Hippocampal formation (tissue), 2 donors: Measurements from ENCODE around the gene TLL2.

Experiments
- DNase-seq, 2 donors: peaks; one replicate each; lab custom pipeline; 2025; lab: John Stamatoyannopoulos, UW

TLL2 gene

GRCh38 chr10:96421995-96422394, 91.7 kb downstream of the TLL2 start:
- DNase-seq = no peak

- no peak for DNase-seq
These were observed 93.3 kb downstream of the TLL2 start for GRCh38 chr10:96420228-96421009.

- no peak for DNase-seq
These were observed 94.4 kb downstream of the TLL2 start for GRCh38 chr10:96419351-96419750.

DNA sequence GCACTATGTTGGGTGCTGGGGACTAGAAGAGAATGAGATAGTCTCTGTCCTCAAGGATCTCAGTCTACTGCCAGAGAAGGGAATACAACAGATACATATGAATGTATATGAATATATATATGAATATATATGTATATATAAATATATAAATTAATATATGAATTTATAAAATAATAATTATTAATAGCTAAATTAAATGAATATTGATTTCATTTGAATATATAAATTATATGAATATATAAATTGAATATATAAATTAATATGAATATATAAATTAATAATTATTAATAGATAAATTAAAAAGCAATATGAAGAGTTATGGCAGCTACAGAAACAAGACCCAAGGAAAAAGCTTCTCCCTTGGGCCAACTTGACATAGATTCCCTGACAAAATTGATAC, 95.1 kb downstream of the TLL2 start:
- no peak for DNase-seq

DNA sequence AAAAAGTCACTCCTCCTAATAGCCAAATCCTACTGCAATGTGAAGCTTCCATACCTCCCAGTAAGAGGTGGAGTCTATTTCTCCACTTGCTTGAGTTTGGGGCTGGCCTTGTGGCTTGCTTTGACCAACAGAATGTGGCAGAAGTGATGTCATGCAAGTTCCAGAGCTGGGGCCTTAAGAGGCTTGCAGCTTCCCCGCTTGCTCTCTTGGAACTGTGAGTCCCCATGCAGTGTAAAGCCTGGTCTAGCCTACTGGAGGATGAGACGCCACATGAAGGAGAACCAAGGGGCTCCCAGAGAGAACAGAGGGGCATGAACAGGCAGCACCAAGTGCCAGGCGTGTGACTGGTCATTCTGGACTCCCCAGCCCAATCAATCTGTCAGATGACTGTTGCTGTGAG, 96.3 kb downstream of the TLL2 start:
- peak in 1 of 2 donors; percentile 6 for DNase-seq

DNA sequence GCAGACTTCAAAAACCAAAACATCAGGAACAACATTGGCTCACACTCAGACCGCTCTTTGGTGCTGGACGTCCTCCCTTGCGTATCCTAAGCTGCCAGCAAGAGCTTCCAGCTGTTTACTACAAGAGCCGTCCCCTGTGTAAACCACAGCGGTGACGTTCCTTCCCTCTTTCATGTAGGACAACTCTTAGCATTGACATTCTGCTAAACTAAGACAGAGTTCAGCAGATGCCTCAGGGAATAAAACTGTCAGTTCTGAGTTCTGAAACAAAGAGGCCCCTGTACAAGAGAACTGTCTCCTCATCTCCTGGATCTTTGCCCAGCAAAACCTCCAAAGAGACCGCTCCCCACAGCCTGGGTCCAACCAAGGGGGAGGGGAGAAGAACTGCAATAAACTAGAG, 97.1 kb downstream of the TLL2 start:
- DNase-seq = peak; percentile 21

GRCh38 chr10:96415891-96416554, 97.7 kb downstream of the TLL2 start:
- no peak for DNase-seq

- DNase-seq = no peak
These were observed 98.4 kb downstream of the TLL2 start for GRCh38 chr10:96415150-96415890.

DNA sequence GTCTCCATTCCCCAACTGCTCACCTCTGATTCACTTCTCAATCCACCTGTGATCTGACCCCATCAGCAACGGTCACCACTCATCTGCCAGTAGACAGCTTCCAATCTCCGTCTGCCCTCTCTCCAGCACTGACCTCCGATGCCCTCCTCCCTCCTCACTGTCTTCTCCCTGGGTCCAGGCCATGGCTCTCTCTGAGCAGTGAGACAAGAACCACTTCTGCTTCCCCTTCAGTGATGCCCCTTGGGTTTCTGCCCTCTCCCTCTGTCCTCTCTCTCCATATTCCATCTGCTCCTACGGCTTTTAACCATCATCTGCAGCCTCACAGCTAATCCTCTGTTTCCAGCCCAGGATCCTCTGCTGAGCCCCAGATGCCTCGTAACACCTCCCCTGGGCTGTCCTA, 99.4 kb downstream of the TLL2 start:
- no peak for DNase-seq

GRCh38 chr10:96413151-96413787, 100.5 kb downstream of the TLL2 start:
- no peak for DNase-seq

- DNase-seq = no peak
These were observed 101.9 kb downstream of the TLL2 start for GRCh38 chr10:96411716-96412320.

DNA sequence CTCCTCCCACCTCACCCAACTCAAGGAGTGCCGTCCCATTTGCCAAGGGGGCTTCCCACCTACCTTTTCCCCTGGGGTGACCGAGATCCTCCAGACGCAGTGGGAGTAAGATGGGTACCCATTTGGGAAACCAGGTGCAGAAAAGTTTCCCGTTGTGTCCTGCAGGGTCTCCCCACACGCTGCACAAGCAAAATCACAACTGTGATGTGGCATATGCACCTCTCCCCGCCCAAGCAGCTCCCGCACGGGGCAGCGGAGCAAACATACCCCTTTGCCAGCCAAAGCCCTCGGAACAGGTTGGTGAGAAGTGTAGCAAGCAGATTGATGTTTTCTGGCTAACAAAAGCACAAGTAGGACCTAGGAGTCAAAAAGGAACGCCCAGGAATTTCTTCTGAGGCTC, 103.4 kb downstream of the TLL2 start:
- DNase-seq = no peak

DNA sequence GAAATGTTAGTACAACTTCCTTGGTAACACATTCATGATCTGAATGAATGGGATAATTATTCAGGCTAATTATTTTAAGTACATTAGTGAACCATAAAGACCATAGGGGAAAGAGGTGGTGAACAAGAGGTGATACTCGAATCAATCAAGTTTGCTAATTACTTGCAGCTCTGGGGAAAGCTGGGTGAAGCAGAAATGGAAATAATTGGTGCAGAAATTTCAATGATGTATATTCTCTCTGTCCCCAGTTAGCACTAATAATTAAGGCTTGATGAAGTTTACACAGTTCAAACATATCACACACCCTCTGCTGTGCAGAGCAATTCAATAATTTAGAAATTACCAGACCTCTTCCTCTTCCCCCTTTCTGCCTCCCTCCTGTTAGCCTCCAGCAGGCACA, 105.5 kb downstream of the TLL2 start:
- DNase-seq = no peak

DNA sequence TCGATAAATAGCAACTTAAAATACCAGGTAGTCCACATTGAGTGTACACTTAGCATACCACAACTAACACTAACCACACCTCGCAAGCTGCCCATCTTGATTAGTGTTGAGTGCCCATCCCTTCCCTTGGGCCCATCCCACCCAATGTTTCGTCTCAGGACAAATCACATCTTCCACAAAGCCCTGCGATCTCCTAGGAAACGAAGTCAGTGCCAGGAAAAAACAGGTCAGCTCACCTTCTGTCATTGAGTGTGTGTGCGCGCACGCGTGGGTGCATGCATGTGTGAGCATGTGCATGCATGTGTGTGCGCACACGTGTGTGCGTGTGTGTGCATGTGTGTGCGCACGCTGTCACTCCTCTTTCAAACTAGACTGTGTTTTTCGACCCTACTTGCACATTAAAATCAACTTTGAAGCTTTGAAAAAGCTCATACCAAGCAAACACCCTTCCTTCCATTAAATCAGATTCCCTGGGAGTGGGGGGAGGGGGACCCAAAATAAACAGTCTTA, 106.1 kb downstream of the TLL2 start:
- DNase-seq = no peak

GRCh38 chr10:96406091-96406490, 107.6 kb downstream of the TLL2 start:
- no peak for DNase-seq

DNA sequence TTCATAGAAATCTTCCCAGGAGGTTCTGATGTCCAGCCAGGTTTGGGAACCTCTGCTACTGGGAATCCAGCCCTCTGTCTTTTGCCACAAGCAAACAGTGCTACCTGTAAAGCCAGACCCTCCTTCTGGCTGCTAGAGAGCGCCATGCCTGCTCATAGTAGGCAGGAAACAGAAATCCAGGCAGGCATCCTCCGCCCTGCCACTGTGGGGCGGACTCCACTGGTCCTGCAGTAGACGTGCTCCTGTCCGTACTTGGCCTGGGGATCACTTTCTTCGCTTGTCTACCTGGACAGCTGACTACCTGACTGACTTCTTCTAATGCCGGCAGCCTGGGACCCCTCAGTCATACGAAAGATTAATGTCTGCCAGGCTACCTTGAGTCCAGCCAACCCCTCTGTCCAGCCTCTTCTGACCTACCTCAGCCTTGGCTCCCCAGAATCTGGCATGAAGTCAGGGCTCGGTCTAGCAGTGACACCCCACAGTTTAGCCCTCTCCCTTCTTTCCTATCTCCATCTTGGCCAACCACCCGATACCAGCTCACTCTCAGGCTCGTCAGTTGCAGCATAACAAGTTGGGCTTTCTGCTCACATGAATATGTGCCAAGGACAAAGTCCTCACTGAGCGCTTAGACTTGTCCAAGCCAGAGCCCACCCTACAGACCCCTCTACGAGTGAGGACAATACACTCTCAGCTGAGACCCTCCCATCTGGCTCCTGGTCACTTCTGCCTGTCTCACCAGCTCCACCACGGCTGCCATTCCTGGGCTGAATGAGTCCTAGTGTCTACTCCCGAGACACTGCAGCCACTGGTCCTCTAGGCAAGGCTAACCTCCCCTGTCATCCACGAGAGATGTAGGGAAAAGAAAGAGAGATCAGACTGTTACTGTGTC, 111.1 kb downstream of the TLL2 start:
- DNase-seq = no peak

GRCh38 chr10:96401036-96401435, 112.7 kb downstream of the TLL2 start:
- peak; percentile 22 to 37 for DNase-seq

- DNase-seq = peak; percentile 68 to 78
These were observed 113.3 kb downstream of the TLL2 start for GRCh38 chr10:96400465-96400864.

DNA sequence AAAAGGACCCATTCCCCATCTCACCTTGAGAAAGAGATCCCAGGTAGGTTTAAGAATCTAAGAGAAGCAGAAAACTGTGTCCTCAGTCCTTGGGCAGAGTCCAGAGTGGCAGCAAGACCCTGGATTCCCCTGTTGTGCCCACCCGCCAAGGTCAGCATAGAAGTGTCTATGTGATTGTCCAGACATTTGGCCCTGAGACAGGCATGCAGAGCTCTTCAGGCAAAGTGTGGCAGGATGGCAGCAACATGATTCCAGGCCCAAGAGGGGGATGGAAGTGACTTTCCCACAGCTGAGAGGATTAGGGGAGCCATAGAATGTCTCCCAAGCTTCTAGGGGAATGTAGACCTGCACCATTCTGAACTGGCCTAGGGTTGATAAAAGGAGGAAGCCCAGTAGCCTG, 115.8 kb downstream of the TLL2 start:
- DNase-seq = no peak
